ENCODE data around the gene UGT1A5. TPM values are rescaled to one million over a fixed set of nuclear protein-coding genes. Genes with fewer than 3 reads are reported as not detected.

Gene UGT1A5
- total and polyA plus RNA-seq, 12 donors: 0.43 TPM; not detected in 11

GRCh38 chr2:233807215-233807865 is 94.6 kb downstream of the UGT1A5 start:
- 59 to 76% (median 74%) methylated on average over 7 to 12 of the region's 12 CpGs for WGBS, 4 donors
- Histone ChIP-seq H3K9me3 (replicated peaks in 1 of 3) (no peaks in the 10 kb centered on the region), H3K36me3 (replicated peaks in 1 of 2) (no peaks in the 10 kb centered on the region), H3K4me1 (replicated peaks in 1 of 2) (no peaks in the 10 kb centered on the region), H3K27ac (no peak overlapping the region), H3K4me3 (no peak overlapping the region), H3K27me3 (peaks cover 4% of the 10 kb centered on the region)
- intact Hi-C loops (cut with DNase I): no loop called here
- peak in 3 of 7 donors; percentile 5 to 18 (median 5) for DNase-seq
- TF ChIP-seq POLR2A (IDR thresholded peaks at IDR 0.05): no peak
- TF ChIP-seq, protein P1, sequence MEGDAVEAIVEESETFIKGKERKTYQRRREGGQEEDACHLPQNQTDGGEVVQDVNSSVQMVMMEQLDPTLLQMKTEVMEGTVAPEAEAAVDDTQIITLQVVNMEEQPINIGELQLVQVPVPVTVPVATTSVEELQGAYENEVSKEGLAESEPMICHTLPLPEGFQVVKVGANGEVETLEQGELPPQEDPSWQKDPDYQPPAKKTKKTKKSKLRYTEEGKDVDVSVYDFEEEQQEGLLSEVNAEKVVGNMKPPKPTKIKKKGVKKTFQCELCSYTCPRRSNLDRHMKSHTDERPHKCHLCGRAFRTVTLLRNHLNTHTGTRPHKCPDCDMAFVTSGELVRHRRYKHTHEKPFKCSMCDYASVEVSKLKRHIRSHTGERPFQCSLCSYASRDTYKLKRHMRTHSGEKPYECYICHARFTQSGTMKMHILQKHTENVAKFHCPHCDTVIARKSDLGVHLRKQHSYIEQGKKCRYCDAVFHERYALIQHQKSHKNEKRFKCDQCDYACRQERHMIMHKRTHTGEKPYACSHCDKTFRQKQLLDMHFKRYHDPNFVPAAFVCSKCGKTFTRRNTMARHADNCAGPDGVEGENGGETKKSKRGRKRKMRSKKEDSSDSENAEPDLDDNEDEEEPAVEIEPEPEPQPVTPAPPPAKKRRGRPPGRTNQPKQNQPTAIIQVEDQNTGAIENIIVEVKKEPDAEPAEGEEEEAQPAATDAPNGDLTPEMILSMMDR (IDR thresholded peaks at IDR 0.05): no peak

DNA sequence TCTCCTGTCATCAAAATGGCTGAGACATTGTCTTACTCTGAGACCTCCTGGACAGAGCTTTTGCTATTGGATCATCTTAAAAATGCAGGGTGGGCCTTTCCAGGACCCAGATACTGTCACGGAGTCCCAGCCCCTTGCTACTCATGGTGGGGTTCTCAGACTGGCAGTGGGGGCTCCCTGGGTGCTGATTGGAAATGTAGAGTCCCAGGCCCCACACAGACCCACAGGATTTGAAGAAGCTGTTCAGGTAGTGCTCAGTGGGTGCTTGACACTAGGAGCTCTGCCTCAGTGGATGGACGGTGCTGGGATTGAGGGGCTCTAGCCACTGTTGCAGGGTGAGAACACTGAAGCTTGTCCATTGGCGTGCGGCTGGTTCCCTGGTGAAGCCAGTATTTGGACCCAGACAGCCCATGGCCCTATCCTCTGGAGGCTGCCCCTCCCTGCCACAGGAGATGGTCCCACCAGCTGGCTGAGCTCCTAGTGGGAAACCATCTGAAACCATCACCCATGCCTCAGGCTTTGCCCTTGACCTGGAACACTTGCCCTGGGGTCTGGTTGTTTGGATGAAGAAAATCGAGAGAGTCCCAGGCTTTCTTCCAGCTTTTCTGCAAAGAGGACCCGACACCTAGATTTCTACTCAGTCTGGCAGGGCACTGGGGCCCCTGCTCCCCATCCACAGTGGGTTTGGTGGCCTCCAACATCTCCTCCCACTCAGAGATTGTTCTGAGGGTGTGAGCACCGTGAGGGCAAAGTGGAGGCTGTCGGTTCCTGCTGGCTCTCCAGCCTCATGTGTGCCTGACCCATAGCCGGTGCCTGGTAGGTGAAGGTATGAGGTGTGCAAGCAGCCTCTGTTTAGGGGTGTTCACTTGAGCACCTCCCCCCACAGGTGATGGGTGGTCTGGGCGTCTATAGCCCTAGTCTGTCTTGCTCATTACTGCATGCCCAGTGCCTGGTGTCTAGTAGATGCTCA is 95.5 kb downstream of the UGT1A5 start:
- intact Hi-C loops (cut with DNase I): no loop called here
- Histone ChIP-seq H3K36me3 (replicated peaks in 1 of 2) (no peaks in the 10 kb centered on the region), H3K4me1 (replicated peaks in 1 of 2) (no peaks in the 10 kb centered on the region), H3K27me3 (no peaks in the 10 kb centered on the region), H3K4me3 (no peak overlapping the region), H3K27ac (no peak overlapping the region), H3K9me3 (replicated peaks in 1 of 3) (no peaks in the 10 kb centered on the region)
- no peak for TF ChIP-seq POLR2A (IDR thresholded peaks at IDR 0.05)
- TF ChIP-seq, protein P1 (IDR thresholded peaks at IDR 0.05): no peak
- DNase-seq: peak in 3 of 7 donors; percentile 4 to 14 (median 7)
- 66 to 78% (median 70%) methylated on average over 5 to 10 of the region's 10 CpGs for WGBS, 4 donors

DNA sequence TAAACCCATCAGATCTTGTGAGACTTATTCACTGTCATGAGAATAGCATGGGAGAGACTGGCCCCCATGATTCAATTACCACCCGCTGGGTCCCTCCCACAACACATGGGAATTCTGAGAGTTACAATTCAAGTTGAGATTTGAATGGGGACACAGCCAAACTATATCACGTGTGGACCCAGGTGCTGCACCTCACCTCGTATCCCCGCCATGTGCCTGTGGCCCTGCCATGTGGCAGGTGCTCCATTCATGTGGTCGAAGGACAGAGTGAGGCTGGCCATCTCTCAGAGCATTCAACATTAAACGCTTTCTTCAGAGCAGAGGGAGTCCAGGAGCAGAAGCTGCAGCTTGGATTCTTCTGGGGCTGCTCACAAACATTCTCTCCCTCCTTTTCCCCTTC is 97.7 kb downstream of the UGT1A5 start:
- Histone ChIP-seq H3K27ac (no peak overlapping the region), H3K27me3 (no peaks in the 10 kb centered on the region), H3K4me1 (replicated peaks in 1 of 2) (no peaks in the 10 kb centered on the region), H3K9me3 (replicated peaks in 1 of 3) (no peaks in the 10 kb centered on the region), H3K4me3 (no peak overlapping the region), H3K36me3 (replicated peaks in 1 of 2) (no peaks in the 10 kb centered on the region)
- WGBS, 4 donors: 86 to 91% (median 88%) methylated on average over 3 to 6 of the region's 6 CpGs
- TF ChIP-seq, protein P1 (IDR thresholded peaks at IDR 0.05): no peak
- TF ChIP-seq POLR2A (IDR thresholded peaks at IDR 0.05): no peak
- intact Hi-C loops (cut with DNase I): no loop called here
- DNase-seq: peak in 1 of 7 donors; percentile 1

DNA sequence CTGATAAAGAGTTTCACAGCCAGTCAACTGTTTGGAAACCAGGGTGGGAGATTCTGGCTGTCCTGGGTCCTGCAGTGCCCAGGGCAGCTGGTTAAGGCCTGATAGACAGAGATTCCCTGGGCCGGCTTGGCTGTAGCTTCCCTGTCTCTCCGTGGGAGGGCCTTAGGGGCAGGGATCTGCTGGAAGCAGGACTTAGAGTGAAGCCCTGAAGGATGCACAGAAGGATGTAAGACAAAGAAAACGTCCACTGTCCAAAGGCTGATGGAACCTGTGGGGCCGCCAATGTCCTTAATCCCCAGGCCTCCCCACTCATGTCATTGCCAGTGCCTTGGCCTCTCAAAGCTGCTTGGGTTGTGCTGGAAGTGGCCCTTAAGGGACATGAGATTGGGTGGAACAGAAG is 98.4 kb downstream of the UGT1A5 start:
- peak in 1 of 7 donors; percentile 2 for DNase-seq

More for the DNA sequence above, 98.4 kb downstream of the UGT1A5 start:
- 76 to 90% (median 83%) methylated on average over 3 to 4 of the region's 4 CpGs for WGBS, 4 donors
- Histone ChIP-seq H3K36me3 (replicated peaks in 1 of 2) (no peaks in the 10 kb centered on the region), H3K27ac (no peak overlapping the region), H3K4me1 (replicated peaks in 1 of 2) (no peaks in the 10 kb centered on the region), H3K27me3 (no peaks in the 10 kb centered on the region), H3K9me3 (replicated peaks in 1 of 3) (no peaks in the 10 kb centered on the region), H3K4me3 (no peak overlapping the region)
- intact Hi-C loops (cut with DNase I): no loop called here
- TF ChIP-seq POLR2A (IDR thresholded peaks at IDR 0.05): no peak
- TF ChIP-seq, protein P1 (IDR thresholded peaks at IDR 0.05): no peak
